ENCODE data around the gene TMOD2.

TMOD2 gene

GRCh38 chr15:51844747-51845426 is 93.5 kb downstream of the TMOD2 start:
- Histone ChIP-seq H3K9ac (ENCODE audit: low read length in 5 of 5) (no peak overlapping the region), H3K27me3 (ENCODE audit: control insufficient read depth in 5 of 5, insufficient read depth in 4 of 5, low read length in 5 of 5) (no peaks in the 10 kb centered on the region), H3K27ac (ENCODE audit: low read depth, low read length) (peak overlapping the region; percentile 3), H3K9me3 (ENCODE audit: control insufficient read depth in 5 of 5, low read length in 5 of 5) (no peaks in the 10 kb centered on the region), H3K4me1 (ENCODE audit: control insufficient read depth in 5 of 5, insufficient read depth in 5 of 5, low read length in 5 of 5) (peaks cover 3 to 71% (median 37%) of the 10 kb centered on the region in 5 donors), H3K36me3 (ENCODE audit: control insufficient read depth in 5 of 5, insufficient read depth in 5 of 5, low read length in 5 of 5) (no peaks in the 10 kb centered on the region), H3K4me3 (ENCODE audit: low read depth in 1 of 5, low read length in 5 of 5) (no peak overlapping the region)

- H3K9me3 ChIP-seq (ENCODE audit: control insufficient read depth in 5 of 5, low read length in 5 of 5): no peaks in the 10 kb centered on the region
- peaks cover 3 to 70% (median 32%) of the 10 kb centered on the region in 5 donors for H3K4me1 ChIP-seq (ENCODE audit: control insufficient read depth in 5 of 5, insufficient read depth in 5 of 5, low read length in 5 of 5)
- H3K36me3 ChIP-seq (ENCODE audit: control insufficient read depth in 5 of 5, insufficient read depth in 5 of 5, low read length in 5 of 5): no peaks in the 10 kb centered on the region
- no peaks in the 10 kb centered on the region for H3K27me3 ChIP-seq (ENCODE audit: control insufficient read depth in 5 of 5, insufficient read depth in 4 of 5, low read length in 5 of 5)
- peak overlapping the region; percentile 31 for H3K27ac ChIP-seq (ENCODE audit: low read depth, low read length)
- H3K9ac ChIP-seq (ENCODE audit: low read length in 5 of 5): no peak overlapping the region
- no peak overlapping the region for H3K4me3 ChIP-seq (ENCODE audit: low read depth in 1 of 5, low read length in 5 of 5)
Observed at GRCh38 chr15:51846066-51846462, 94.7 kb downstream of the TMOD2 start.

GRCh38 chr15:51846463-51847230 is 95.2 kb downstream of the TMOD2 start:
- Histone ChIP-seq H3K9me3 (ENCODE audit: control insufficient read depth in 5 of 5, low read length in 5 of 5) (no peaks in the 10 kb centered on the region), H3K4me3 (ENCODE audit: low read depth in 1 of 5, low read length in 5 of 5) (no peak overlapping the region), H3K9ac (ENCODE audit: low read length in 5 of 5) (no peak overlapping the region), H3K36me3 (ENCODE audit: control insufficient read depth in 5 of 5, insufficient read depth in 5 of 5, low read length in 5 of 5) (no peaks in the 10 kb centered on the region), H3K4me1 (ENCODE audit: control insufficient read depth in 5 of 5, insufficient read depth in 5 of 5, low read length in 5 of 5) (peaks cover 3 to 65% (median 32%) of the 10 kb centered on the region in 5 donors), H3K27me3 (ENCODE audit: control insufficient read depth in 5 of 5, insufficient read depth in 4 of 5, low read length in 5 of 5) (no peaks in the 10 kb centered on the region), H3K27ac (ENCODE audit: low read depth, low read length) (peak overlapping the region; percentile 31)

GRCh38 chr15:51848811-51849210 is 97.4 kb downstream of the TMOD2 start:
- no peak overlapping the region for H3K9ac ChIP-seq (ENCODE audit: low read length in 5 of 5)
- no peaks in the 10 kb centered on the region for H3K27me3 ChIP-seq (ENCODE audit: control insufficient read depth in 5 of 5, insufficient read depth in 4 of 5, low read length in 5 of 5)
- H3K4me1 ChIP-seq (ENCODE audit: control insufficient read depth in 5 of 5, insufficient read depth in 5 of 5, low read length in 5 of 5): peaks cover 3 to 46% (median 20%) of the 10 kb centered on the region in 5 donors
- H3K36me3 ChIP-seq (ENCODE audit: control insufficient read depth in 5 of 5, insufficient read depth in 5 of 5, low read length in 5 of 5): no peaks in the 10 kb centered on the region
- H3K4me3 ChIP-seq (ENCODE audit: low read depth in 1 of 5, low read length in 5 of 5): no peak overlapping the region
- no peaks in the 10 kb centered on the region for H3K9me3 ChIP-seq (ENCODE audit: control insufficient read depth in 5 of 5, low read length in 5 of 5)
- no peak overlapping the region for H3K27ac ChIP-seq (ENCODE audit: low read depth, low read length)

DNA sequence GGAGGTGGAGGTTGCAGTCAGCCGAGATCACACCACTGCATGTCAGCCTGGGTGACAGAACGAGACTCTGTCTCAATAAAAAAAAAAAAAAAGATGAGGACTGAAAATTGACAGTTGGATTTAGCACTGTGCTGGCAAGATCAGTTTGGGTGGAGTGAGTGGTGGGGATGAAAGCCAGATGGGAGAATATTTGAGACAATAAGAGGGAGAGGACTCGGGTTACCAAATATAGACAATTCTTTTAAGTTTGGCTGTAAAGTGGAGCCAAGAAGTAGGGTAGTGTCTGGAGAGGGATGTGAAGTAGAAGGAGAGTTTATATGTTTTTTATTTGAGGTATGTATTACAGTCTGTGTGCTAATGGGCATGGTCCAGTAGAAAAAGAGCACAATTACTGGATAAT is 98.5 kb downstream of the TMOD2 start:
- Histone ChIP-seq H3K9ac (ENCODE audit: low read length in 5 of 5) (no peak overlapping the region), H3K27ac (ENCODE audit: low read depth, low read length) (no peak overlapping the region), H3K4me3 (ENCODE audit: low read depth in 1 of 5, low read length in 5 of 5) (no peak overlapping the region), H3K9me3 (ENCODE audit: control insufficient read depth in 5 of 5, low read length in 5 of 5) (no peaks in the 10 kb centered on the region), H3K36me3 (ENCODE audit: control insufficient read depth in 5 of 5, insufficient read depth in 5 of 5, low read length in 5 of 5) (no peaks in the 10 kb centered on the region), H3K4me1 (ENCODE audit: control insufficient read depth in 5 of 5, insufficient read depth in 5 of 5, low read length in 5 of 5) (peaks cover 3 to 38% (median 21%) of the 10 kb centered on the region in 5 donors), H3K27me3 (ENCODE audit: control insufficient read depth in 5 of 5, insufficient read depth in 4 of 5, low read length in 5 of 5) (no peaks in the 10 kb centered on the region)

DNA sequence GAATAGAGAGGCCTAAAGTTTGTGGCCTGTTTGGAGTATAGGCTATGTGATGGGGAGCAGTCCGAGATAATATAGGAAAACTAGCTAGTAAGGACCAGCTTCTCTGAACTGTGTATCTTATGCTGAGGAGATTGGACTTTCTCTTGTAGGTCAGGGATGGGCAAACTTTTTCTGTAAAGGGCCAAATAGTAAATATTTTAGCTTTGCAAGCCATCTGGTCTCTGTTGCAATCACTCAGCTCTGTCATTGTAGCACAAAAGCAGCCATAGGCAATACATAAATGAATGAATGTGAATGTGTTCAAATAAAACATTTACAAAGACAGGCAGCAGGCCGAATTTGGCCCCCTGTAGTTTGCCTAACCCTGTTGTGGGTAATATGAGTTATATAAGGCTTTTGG is 102.6 kb downstream of the TMOD2 start:
- Histone ChIP-seq H3K27me3 (ENCODE audit: control insufficient read depth in 5 of 5, insufficient read depth in 4 of 5, low read length in 5 of 5) (no peaks in the 10 kb centered on the region), H3K9me3 (ENCODE audit: control insufficient read depth in 5 of 5, low read length in 5 of 5) (no peaks in the 10 kb centered on the region), H3K27ac (ENCODE audit: low read depth, low read length) (no peak overlapping the region), H3K36me3 (ENCODE audit: control insufficient read depth in 5 of 5, insufficient read depth in 5 of 5, low read length in 5 of 5) (no peaks in the 10 kb centered on the region), H3K4me1 (ENCODE audit: control insufficient read depth in 5 of 5, insufficient read depth in 5 of 5, low read length in 5 of 5) (peaks cover 0 to 13% (median 5%) of the 10 kb centered on the region in 5 donors), H3K4me3 (ENCODE audit: low read depth in 1 of 5, low read length in 5 of 5) (no peak overlapping the region), H3K9ac (ENCODE audit: low read length in 5 of 5) (no peak overlapping the region)

DNA sequence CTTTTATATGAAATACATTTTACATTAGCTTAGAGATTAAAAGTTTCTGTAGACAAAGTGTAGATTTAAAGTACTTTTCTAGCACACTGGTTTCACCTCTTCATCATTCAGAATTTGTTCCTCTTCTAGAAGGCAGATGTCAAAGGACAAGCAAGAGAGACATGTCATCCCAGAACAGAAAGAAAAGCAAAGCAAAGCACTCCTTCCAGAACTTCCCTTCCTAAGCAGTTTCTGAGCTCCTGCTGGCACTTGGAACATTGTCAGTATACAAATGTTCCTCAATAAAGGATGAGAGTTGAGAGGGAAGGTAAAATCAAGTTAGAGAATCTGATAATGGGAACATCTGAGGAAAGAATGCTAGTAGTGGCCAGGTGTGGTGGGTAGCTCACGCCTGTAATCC is 104.2 kb downstream of the TMOD2 start:
- Histone ChIP-seq H3K27me3 (ENCODE audit: control insufficient read depth in 5 of 5, insufficient read depth in 4 of 5, low read length in 5 of 5) (no peaks in the 10 kb centered on the region), H3K9me3 (ENCODE audit: control insufficient read depth in 5 of 5, low read length in 5 of 5) (no peaks in the 10 kb centered on the region), H3K9ac (ENCODE audit: low read length in 5 of 5) (no peak overlapping the region), H3K4me1 (ENCODE audit: control insufficient read depth in 5 of 5, insufficient read depth in 5 of 5, low read length in 5 of 5) (peaks cover 0 to 5% (median 0%) of the 10 kb centered on the region in 5 donors), H3K27ac (ENCODE audit: low read depth, low read length) (no peak overlapping the region), H3K36me3 (ENCODE audit: control insufficient read depth in 5 of 5, insufficient read depth in 5 of 5, low read length in 5 of 5) (no peaks in the 10 kb centered on the region), H3K4me3 (ENCODE audit: low read depth in 1 of 5, low read length in 5 of 5) (no peak overlapping the region)

DNA sequence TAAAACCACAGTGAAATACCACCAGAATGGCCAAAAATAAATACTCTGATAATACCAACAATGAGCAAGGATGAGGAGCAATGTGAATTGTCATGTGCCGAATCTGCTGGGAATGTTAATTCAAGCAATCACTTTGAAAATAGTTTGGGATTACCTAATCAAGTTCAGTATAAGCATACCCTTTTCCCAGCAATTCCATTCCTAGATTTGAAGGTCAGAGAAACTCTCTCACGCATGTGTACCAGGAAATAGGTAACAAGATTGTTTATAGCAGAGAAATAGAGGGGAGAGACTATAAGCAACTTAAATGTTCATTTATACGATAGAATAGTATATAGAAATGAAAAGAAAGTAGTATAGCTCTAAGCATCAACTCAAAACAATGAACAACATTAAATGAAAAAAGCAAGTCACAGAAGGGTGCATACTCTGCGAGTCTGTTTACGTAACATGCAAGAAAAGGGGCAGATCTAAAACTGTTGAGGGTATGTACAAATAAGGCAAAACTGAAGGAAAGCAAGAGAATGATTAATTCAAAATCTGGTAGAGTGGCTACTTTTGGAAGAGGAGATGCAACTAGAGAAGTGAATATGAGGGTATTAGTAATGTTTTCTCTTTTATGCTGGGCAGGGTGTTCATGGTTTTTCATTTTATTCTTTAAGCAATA is 105.5 kb downstream of the TMOD2 start:
- H3K27me3 ChIP-seq (ENCODE audit: control insufficient read depth in 5 of 5, insufficient read depth in 4 of 5, low read length in 5 of 5): no peaks in the 10 kb centered on the region
- no peak overlapping the region for H3K4me3 ChIP-seq (ENCODE audit: low read depth in 1 of 5, low read length in 5 of 5)
- no peak overlapping the region for H3K27ac ChIP-seq (ENCODE audit: low read depth, low read length)
- H3K9ac ChIP-seq (ENCODE audit: low read length in 5 of 5): no peak overlapping the region
- H3K36me3 ChIP-seq (ENCODE audit: control insufficient read depth in 5 of 5, insufficient read depth in 5 of 5, low read length in 5 of 5): no peaks in the 10 kb centered on the region
- no peaks in the 10 kb centered on the region for H3K9me3 ChIP-seq (ENCODE audit: control insufficient read depth in 5 of 5, low read length in 5 of 5)
- H3K4me1 ChIP-seq (ENCODE audit: control insufficient read depth in 5 of 5, insufficient read depth in 5 of 5, low read length in 5 of 5): peaks cover 0 to 5% (median 3%) of the 10 kb centered on the region in 5 donors

GRCh38 chr15:51861557-51862359 is 110.4 kb downstream of the TMOD2 start:
- Histone ChIP-seq H3K36me3 (ENCODE audit: control insufficient read depth in 5 of 5, insufficient read depth in 5 of 5, low read length in 5 of 5) (peaks cover 8 to 28% (median 15%) of the 10 kb centered on the region in 5 donors), H3K27me3 (ENCODE audit: control insufficient read depth in 5 of 5, insufficient read depth in 4 of 5, low read length in 5 of 5) (no peaks in the 10 kb centered on the region), H3K4me1 (ENCODE audit: control insufficient read depth in 5 of 5, insufficient read depth in 5 of 5, low read length in 5 of 5) (peaks cover 0 to 5% (median 0%) of the 10 kb centered on the region in 5 donors), H3K9ac (ENCODE audit: low read length in 5 of 5) (no peak overlapping the region), H3K4me3 (ENCODE audit: low read depth in 1 of 5, low read length in 5 of 5) (no peak overlapping the region), H3K27ac (ENCODE audit: low read depth, low read length) (no peak overlapping the region), H3K9me3 (ENCODE audit: control insufficient read depth in 5 of 5, low read length in 5 of 5) (no peaks in the 10 kb centered on the region)
